ENCODE data around the gene PLA2G5.
"Not testable (repeated sequence)": the region's sequence is repeated elsewhere in the genome, so short reads cannot be mapped to it uniquely, and the experiment has no call there.

The PLA2G5 gene

DNA sequence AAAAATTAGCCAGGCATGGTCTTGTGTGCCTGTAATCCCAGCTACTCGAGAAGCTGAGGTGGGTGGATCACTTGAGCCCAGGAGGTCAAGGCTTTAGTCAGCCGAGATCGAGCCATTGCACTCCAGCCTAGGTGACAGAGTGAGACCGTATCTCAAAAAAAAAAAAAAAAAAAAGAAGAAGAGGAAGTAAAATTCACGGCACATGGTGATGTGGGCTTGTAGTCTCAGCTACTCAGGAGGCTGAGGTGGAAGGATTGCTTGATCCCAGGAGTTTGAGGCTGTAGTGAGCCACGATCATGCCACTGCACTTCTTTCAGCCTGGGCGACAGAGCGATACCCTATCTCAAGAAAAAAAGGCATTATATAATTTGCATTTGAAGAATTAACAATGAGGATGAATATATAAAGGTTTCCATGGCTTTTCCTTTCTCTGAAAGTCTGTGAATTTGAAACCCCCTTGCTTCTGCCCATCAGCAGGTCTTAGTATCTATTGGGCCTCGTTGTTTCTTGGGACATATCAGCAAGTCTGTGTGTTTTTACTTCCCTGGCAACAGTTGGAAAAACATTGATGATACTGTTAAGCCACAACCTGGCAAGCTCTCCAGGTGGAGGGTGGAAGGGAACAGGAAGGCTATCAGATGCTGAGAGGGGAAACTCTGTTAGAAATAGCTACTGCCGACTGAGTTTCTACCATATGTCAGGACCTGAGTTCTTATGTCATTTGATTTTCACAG, 53.9 kb downstream of the PLA2G5 start:
- no peak for DNase-seq

DNA sequence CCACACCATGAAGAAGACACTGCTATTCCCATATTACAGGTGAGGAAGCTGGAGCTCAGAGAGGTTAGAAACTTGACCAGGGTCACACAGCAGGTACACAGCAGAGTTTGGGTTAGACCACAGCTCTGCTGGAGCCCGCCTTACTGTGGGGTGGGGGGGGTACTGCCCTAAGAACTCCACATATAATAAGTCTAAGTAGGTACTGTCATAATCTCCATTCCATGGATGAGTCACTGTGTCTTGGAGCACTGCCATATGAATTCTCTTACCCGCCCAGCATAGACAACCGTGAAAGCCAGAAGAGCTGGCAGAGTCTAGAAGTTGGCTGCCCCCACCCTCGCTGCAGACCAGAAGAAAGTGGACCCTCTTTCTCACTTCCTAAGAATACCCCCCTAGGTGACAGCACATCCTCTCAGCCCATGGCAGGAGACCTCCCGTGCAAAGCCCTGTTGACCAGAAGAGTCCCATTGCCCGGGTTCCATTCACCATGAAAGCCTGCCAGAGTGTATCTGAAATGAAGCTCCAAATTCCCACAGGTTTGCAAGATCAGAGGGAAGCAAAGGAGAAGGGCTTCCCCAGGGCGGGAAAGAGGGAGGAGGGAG, 54.6 kb downstream of the PLA2G5 start:
- DNase-seq, result no peak

DNA sequence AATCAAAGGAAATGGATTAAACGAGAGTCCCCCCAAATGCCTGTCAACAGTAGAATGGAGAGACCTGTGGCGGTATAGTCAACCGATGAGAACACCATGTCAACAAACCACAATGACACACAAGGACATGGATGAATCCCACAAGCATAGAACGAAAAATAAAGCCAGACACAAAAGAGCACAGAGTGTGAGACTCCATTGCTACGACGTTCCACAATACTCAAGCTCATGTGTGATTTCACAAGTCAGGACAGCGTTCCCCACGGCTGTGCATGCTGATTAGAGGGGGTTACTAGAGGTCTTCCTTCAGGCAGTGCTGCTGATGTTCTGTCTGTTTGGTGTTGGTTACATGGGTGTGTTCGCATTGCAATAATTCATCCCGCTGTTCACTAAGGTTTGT, 55.1 kb downstream of the PLA2G5 start:
- DNase-seq, result no peak

DNA sequence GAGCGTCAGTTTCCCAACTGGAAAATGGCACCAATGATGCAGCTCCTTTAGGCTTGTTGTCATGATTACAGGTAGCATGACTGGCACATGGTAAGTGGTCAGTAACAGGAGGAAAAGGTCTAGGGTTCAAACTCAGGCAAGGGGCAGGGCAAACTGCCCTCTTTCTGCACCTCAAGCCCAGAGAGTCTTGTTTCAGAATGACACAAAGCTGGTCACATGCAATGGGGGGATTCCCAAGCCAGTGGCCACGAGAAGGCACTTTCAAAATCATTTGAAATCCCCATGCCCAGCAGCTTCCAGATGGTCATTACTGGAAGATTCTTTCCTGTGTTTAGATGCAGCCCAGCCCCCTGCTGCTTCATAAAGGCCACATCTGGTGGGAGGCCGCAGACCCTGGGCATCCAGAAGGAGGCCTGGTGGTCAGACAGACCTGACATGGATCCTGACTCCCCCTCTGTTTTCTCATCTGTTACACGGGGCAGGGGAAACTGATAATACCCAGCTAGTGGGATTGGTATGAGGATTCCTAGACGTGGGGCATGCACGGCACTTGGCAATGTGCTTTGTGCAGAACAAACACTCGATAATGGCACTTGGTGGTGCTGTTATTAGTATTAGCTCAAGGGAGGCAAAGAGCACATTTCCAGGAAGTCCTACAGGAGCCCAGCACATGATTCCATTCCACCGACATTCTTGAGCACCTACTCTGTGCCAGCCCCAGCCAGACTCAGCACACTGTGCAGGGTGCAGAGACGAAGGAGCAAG, 56.2 kb downstream of the PLA2G5 start:
- no peak for DNase-seq

DNA sequence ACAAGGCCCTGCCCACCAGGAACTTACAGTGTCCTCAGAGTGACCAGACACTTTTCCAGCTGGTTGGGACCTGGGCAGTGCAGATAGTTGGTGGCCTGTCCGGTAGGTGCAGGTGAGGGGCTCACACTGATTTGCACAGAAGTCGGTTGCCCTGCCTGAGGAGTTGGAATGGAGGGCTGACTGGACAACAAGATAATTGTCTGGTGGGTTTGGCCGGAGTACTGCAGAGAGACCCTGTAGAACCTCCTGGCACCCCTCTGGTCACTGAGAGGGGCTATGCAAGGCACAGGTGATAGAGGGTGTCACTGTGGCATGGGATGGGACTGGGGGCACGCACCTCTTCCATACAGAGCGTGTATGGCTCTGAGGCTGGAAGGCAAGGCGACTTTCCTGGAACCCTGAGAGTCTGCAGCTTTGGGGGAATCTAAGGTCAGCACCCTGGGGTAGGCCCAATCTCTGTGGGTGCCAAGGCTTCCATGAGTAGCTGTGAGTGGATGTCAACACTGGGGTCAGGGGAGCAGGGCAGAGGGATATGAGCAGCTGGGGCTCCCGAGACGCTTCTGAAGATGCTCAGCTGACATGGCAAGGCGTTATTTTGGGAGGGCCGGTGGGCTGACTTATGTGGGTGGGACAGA, 56.9 kb downstream of the PLA2G5 start:
- DNase-seq, result no peak

DNA sequence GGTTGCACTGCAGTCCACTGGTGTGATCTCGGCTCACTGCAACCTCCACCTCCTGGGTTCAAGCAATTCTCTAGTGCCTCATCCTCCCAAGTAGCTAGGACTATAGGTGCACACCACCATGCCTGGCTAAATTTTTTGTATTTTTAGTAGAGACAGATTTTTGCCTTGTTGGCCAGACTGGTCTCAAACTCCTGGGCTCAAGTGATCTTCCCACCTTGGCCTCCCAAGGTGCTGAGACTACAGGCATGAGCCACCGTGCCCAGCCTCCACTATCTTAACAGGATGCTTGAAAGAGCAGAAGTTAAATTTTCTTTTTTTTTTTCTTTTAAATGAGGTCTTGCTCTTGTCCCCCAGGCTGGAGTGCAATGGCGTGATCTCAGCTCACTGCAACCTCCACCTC, 60.5 kb downstream of the PLA2G5 start:
- DNase-seq, result not testable (repeated sequence)

DNA sequence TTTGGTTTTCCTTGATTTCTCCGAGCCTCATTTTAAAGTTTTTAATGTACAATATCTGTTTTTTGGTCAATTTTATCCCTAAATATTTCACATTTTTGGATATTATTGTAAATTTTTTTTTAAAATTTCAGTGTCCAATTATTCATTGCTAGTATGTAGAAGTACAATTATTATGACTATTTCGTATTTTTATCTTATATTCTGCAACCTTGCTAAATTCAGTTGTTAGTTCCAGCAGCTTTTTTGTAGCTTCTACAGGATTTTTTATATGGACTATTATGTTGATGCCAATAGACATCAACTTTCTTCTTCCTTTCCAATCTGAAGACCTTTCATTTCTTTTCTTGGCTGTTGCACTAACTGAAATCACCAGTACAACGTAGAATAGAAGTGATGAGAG, 65.0 kb downstream of the PLA2G5 start:
- DNase-seq, result no peak

DNA sequence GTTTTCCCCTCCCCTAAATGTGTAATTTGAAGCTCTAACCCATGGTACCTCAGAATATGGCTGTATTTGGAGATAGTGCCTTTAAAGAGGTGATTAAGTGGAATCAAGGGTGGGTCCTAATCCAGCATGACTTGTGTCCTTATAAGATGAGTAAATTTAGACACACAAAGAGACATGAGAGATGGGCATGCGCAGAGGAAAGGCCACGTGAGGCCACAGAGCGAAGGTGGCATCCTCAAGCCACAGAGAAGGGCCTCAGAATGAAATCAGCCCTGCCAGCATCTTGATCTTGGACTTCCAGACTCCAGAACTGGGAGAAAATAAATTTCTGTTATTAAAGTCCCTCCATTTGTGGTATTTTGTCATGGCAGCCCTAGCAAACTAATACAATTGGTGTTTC, 66.3 kb downstream of the PLA2G5 start:
- DNase-seq, result no peak

DNA sequence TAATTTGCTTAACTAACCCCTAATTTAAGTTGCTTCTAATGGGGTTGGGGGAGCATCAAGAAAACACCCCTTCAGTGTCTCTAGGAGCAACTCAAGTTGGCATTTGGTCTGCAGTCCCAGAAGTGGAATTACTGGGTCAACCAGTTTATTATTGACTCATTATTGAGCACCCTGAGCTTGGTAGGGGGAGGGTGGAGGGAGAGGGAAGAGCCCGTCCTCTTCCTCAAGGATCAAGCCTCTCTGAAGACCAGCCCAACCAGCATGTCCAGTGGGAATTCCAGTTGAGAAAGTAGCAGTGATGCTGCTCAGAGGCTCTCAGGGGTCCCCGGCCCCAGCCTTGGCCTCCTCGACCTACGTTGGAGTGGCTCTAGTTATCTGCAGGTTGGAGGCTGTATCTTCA, 67.1 kb downstream of the PLA2G5 start:
- no peak for DNase-seq

DNA sequence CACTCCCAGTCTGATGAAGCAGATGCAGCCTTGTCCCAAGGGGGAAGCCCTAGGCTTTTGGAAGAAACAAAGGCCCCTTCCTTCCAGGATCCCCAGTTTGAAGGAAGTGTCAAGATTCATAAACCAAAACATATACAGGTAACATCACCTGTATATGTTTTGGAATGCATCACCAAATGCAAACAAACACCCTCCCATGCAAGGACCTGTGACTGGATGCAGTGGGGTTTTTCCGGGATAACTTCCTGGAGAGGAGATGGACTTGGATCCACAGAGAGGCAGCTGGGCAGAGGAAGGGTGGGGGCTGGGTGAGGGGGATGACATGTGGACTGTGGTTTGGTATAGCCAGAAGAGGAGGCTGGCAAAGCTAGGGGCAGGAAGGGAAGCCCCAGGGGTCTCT, 67.6 kb downstream of the PLA2G5 start:
- DNase-seq, result no peak

DNA sequence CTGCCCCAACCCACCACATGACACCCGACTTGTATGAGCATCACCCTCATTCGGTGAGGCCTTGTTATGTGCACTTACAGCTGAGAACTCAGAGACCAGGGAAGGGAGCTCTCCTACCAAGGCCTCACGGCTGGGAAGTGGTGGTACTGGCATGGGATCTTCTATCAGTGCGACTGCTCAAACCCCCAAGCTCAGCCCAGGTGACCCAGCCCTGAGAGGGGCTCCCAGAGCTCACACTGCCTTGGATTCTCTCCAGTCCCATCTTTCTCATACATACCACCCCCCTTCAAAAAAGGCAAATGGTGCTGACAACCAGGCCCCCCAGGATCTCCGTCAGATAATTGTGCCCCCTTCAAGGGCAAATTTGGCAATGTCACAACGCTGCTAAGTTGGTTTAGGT, 68.4 kb downstream of the PLA2G5 start:
- DNase-seq, result no peak

DNA sequence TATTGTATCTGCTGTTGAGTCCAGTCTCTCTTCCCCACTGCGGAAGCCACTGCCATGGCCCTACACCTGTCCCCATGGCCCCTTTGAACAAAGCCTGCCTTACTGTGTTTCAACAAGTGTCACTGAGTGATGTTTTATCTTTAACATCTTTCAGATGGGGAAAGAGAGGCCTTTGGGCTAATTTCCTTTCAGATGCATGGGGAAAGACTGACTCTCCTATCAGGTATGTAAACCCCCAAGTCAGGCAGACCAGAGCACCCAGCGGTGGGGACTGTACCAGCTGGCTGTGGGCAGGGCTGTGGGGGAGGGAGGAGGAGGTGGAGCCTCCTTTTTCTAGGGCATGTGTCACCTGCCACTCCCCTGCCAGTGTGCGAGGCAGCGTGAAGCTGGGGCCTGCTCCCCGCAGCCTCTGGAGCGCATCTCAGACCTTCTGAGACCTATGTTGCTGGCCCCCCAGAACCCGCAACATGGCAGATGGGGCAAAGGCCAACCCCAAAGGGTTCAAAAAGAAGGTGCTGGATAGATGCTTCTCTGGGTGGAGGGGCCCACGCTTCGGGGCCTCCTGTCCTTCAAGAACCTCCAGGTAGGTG, 69.1 kb downstream of the PLA2G5 start, which contains the start of gene PLA2G2F:
PLA2G2F (plus strand) TSS at position 363 of the 590 bp plus-strand sequence; CDS start at position 468, 105 bp downstream.
- no peak for DNase-seq

DNA sequence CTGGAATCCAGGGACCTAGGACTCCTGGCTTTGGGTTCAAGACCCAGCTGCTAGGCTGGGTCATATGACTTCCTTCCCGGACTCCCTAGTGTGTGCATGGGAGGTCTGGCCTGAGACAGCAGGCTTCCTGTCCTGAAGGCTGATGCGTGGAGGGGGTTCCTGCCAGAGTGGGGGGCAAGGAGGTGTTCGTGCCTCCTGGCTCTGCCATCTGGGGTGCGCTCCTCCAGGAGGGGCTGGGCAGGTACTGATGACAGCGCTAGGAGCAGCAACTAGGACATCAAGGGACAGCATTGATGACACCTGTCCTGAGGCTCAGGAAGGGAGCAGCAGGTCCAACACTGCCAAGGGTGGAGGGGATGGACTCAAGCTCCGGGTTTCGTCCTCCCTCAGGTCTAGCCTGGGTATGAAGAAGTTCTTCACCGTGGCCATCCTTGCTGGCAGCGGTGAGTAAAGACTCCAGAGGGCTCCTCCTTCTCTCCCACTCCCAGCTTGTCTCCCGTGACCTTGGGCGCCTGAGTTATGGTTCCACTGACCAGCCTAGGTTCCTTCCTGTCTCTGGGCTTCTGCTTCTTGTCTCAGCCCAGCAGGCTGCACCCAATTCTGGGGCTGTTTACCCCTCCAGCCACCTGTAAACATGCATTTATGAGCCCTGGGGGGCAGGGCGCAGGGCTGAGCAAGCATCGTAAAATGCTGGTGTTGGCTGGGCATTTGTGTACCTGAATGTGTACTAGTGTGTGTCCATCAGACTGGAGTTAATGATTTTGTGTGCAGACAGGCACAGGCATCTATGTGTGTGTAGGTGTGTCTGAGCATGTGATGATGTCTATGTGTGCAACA, 70.0 kb downstream of the PLA2G5 start:
- DNase-seq, result no peak

DNA sequence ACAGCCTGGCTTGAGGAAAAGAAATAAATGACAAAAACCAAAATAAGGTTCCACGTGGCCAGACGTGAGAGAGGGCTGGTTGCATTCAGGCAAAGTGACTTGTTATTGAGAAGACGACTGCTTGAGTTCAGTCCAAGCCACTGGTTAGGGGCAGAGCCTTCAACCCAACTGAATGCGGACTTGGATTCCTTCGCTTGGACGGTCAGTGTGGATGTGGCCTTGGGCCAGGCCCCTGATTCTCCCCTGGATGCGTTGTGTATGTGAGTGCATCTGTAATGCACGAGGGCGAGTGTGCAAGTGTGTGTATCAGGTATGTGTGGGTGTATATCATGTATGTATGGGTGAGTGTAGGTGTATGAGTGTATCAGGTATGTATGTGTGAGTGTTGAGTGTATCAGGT, 71.0 kb downstream of the PLA2G5 start:
- DNase-seq, result no peak

DNA sequence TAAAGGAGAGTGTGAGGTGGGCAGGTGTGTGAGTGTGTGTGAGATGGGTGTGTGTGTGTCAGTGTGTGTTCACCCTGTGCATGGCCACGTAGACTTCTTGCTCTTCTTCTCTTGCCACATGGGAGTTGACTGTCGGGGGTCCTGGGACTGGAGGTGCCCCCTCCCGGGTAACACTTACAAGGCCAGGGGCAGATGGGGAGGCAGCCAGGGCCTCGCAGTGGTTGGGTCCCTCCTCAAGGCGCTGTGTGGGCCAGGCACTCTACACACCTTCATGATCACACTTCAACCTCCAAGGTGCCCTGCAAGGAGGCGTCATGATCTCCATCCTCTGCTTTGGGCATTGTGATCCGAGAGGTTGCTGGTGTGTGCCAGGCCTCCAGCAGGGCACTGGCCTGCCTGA, 71.5 kb downstream of the PLA2G5 start:
- DNase-seq, result no peak
